ENCODE data around the gene ZNF579. TPM values are rescaled to one million over a fixed set of nuclear protein-coding genes. Genes with fewer than 3 reads are reported as not detected.

Gene ZNF579
- total RNA-seq, result 4.6 TPM

GRCh38 chr19:55580628-55581144, at the start of gene ZNF579:
Gene ZNF579 (minus strand): TSS chr19:55580848. CDS start chr19:55579639, 1,209 bp downstream.

GRCh38 chr19:55624109-55625003, 43.7 kb upstream of the ZNF579 start, which contains the start of gene ZNF784:
Gene ZNF784 (minus strand): TSS chr19:55624566. CDS start chr19:55624561, 5 bp downstream.

GRCh38 chr19:55605637-55606470, 25.2 kb upstream of the ZNF579 start, which contains the start of gene ZNF865:
Gene ZNF865 (plus strand): TSS chr19:55605647. CDS start chr19:55613619, 7,972 bp downstream.

GRCh38 chr19:55599842-55600661, 19.4 kb upstream of the ZNF579 start, which contains the start of gene ZNF524:
Gene ZNF524 (plus strand): TSS chr19:55600288. CDS start chr19:55602113, 1,825 bp downstream.

GRCh38 chr19:55599468-55599841, 18.8 kb upstream of the ZNF579 start, which contains the start of gene FIZ1:
Gene FIZ1 (minus strand): TSS chr19:55599517. CDS start chr19:55597865, 1,652 bp downstream.

GRCh38 chr19:55545443-55545842, 35.2 kb downstream of the ZNF579 start, which contains the start of gene SBK3:
Gene SBK3 (minus strand): TSS chr19:55545543. CDS start chr19:55545543, 0 bp downstream.

GRCh38 chr19:55536951-55537740, 43.5 kb downstream of the ZNF579 start, which contains the start of gene SBK2:
Gene SBK2 (minus strand): TSS chr19:55537133. CDS start chr19:55536294, 839 bp downstream.

Other genes starting within 250 kb of the ZNF579 start
- gene KMT5C, start 241.0 kb downstream of the ZNF579 start, total RNA-seq, result 11.3 TPM
- gene COX6B2, start 226.1 kb downstream of the ZNF579 start, total RNA-seq, result 0.92 TPM
- gene GARIN5B, start 217.6 kb downstream of the ZNF579 start, total RNA-seq, result not detected
- gene IL11, start 210.4 kb downstream of the ZNF579 start, total RNA-seq, result 0.23 TPM
- not detected for gene TMEM190, start 204.0 kb downstream of the ZNF579 start, total RNA-seq
- gene TMEM238, start 196.6 kb downstream of the ZNF579 start, total RNA-seq, result not detected
- gene RPL28, start 194.9 kb downstream of the ZNF579 start, total RNA-seq, result 129 TPM
- gene UBE2S, start 173.1 kb downstream of the ZNF579 start, total RNA-seq, result 43.4 TPM
- gene SHISA7, start 137.5 kb downstream of the ZNF579 start, total RNA-seq, result 4.6 TPM
- 20.5 TPM for gene ISOC2, start 119.2 kb downstream of the ZNF579 start, total RNA-seq
- gene C19orf85, start 116.1 kb downstream of the ZNF579 start, total RNA-seq, result not detected
- gene ZNF628, start 104.2 kb downstream of the ZNF579 start, total RNA-seq, result 1.6 TPM
- 20.3 TPM for gene NAT14, start 95.7 kb downstream of the ZNF579 start, total RNA-seq
- 0.23 TPM for gene SSC5D, start 92.4 kb downstream of the ZNF579 start, total RNA-seq
- not detected for gene SBK2, start 43.7 kb downstream of the ZNF579 start, total RNA-seq
- gene SBK3, start 35.3 kb downstream of the ZNF579 start, total RNA-seq, result not detected
- gene FIZ1, start 18.7 kb upstream of the ZNF579 start, total RNA-seq, result 5.3 TPM
- 3.0 TPM for gene ZNF524, start 19.4 kb upstream of the ZNF579 start, total RNA-seq
- gene ZNF865, start 24.8 kb upstream of the ZNF579 start, total RNA-seq, result 1.8 TPM
- gene ZNF784, start 43.7 kb upstream of the ZNF579 start, total RNA-seq, result 6.5 TPM
- gene ZNF580, start 60.2 kb upstream of the ZNF579 start, total RNA-seq, result 6.9 TPM
- 7.8 TPM for gene ZNF581, start 62.8 kb upstream of the ZNF579 start, total RNA-seq
- 16.6 TPM for gene CCDC106, start 67.4 kb upstream of the ZNF579 start, total RNA-seq
- 76.1 TPM for gene U2AF2, start 74.2 kb upstream of the ZNF579 start, total RNA-seq
- 33.2 TPM for gene EPN1, start 94.4 kb upstream of the ZNF579 start, total RNA-seq
- not detected for gene NLRP9, start 157.6 kb upstream of the ZNF579 start, total RNA-seq
- gene RFPL4A, start 178.2 kb upstream of the ZNF579 start, total RNA-seq, result not detected
- not detected for gene RFPL4AL1, start 188.3 kb upstream of the ZNF579 start, total RNA-seq

Data from diencephalon (tissue), 1 donor.